Hepatocyte (in vitro differentiated cells): Measurements from ENCODE around the gene KL. TPM values are rescaled to one million over a fixed set of nuclear protein-coding genes. Genes with fewer than 3 reads are reported as not detected.

ENCODE experiments used
- DNase-seq: peaks from one replicate; pipeline ENCODE4 v3.0.0-alpha.2; 2016; ENCODE audit warnings: low spot score
- H2AFZ ChIP-seq: fragments of 200-600 bp; sonication (generic); 2 replicates; pipeline ENCODE4 v1.6.0; 2016; ENCODE audit warnings: antibody characterized with exemption, mild to moderate bottlenecking
- H3K27ac ChIP-seq: fragments of 200-600 bp; sonication (generic); 2 replicates; pipeline ENCODE4 v1.5.1; 2016; ENCODE audit warnings: mild to moderate bottlenecking
- H3K27me3 ChIP-seq: fragments of 200-600 bp; sonication (generic); 2 replicates; pipeline ENCODE4 v1.6.1; 2016
- H3K36me3 ChIP-seq: fragments of 200-600 bp; sonication (generic); replicated peaks from 2 replicates; pipeline ENCODE4 v1.5.1; 2016; ENCODE audit warnings: low read depth; ENCODE audit not compliant: insufficient read depth
- H3K4me1 ChIP-seq: fragments of 200-600 bp; sonication (generic); 2 replicates; pipeline ENCODE4 v1.5.1; 2016; ENCODE audit warnings: mild to moderate bottlenecking, moderate library complexity; ENCODE audit not compliant: insufficient read depth
- H3K4me2 ChIP-seq: fragments of 200-600 bp; sonication (generic); 2 replicates; pipeline ENCODE4 v1.6.0; 2016
- H3K4me3 ChIP-seq: fragments of 200-600 bp; sonication (generic); 2 replicates; pipeline ENCODE4 v1.5.1; 2016; ENCODE audit warnings: mild to moderate bottlenecking
- H3K79me2 ChIP-seq: fragments of 200-600 bp; sonication (generic); 2 replicates; pipeline ENCODE4 v1.6.0; 2017; ENCODE audit warnings: mild to moderate bottlenecking
- H3K9me2 ChIP-seq: fragments of 200-600 bp; sonication (generic); replicated peaks from 2 replicates; pipeline ENCODE4 v1.6.0; 2017; ENCODE audit warnings: mild to moderate bottlenecking; ENCODE audit not compliant: insufficient read depth
- H3K9me3 ChIP-seq: fragments of 200-600 bp; sonication (generic); 2 replicates; pipeline ENCODE4 v1.5.1; 2016; ENCODE audit warnings: low read depth, mild to moderate bottlenecking
- H4K20me1 ChIP-seq: fragments of 200-600 bp; sonication (generic); 2 replicates; pipeline ENCODE4 v1.6.0; 2016; ENCODE audit warnings: mild to moderate bottlenecking; ENCODE audit not compliant: insufficient read depth, poor library complexity, severe bottlenecking
- CTCF ChIP-seq: fragments of 200-600 bp; sonication (generic); IDR thresholded peaks from 2 replicates; pipeline ENCODE4 v1.5.1; 2016; ENCODE audit warnings: antibody characterized with exemption, mild to moderate bottlenecking; ENCODE audit not compliant: poor library complexity
- EZH2 ChIP-seq: fragments of 200-600 bp; sonication (generic); IDR thresholded peaks from 2 replicates; pipeline ENCODE4 v1.6.1; 2016; ENCODE audit warnings: antibody characterized with exemption, mild to moderate bottlenecking, borderline replicate concordance
- EZH2phosphoT487 ChIP-seq: fragments of 200-600 bp; sonication (generic); IDR thresholded peaks from one replicate; pipeline ENCODE4 v1.6.1; 2018; ENCODE audit warnings: antibody characterized with exemption, mild to moderate bottlenecking, low read depth, moderate library complexity; ENCODE audit not compliant: unreplicated experiment, severe bottlenecking
- WGBS: methylation state at CpG from one replicate; pipeline ENCODE4 v1.1.6; 2016; ENCODE audit warnings: low lambda C conversion rate; ENCODE audit errors: missing lambda C conversion rate; 5-methylcytosine and 5-hydroxymethylcytosine counted together
- polyA plus RNA-seq: library from polyadenylated mRNA; unstranded; fragments of >200 nt; fragmentation: Nextera tagmentation; extraction: Ambion mirVana; gene quantifications from 2 replicates; pipeline ENCODE4 v1.2.1, GENCODE V29; 2016
- total RNA-seq: library from RNA; depleted of rRNA; stranded (reverse); fragments of >200 nt; gene quantifications from 2 replicates; pipeline ENCODE4 v1.2.3, GENCODE V29; 2014

KL gene
- total and polyA plus RNA-seq, 2 experiments from 2014 or later, result 1.4 to 1.7 TPM

DNA sequence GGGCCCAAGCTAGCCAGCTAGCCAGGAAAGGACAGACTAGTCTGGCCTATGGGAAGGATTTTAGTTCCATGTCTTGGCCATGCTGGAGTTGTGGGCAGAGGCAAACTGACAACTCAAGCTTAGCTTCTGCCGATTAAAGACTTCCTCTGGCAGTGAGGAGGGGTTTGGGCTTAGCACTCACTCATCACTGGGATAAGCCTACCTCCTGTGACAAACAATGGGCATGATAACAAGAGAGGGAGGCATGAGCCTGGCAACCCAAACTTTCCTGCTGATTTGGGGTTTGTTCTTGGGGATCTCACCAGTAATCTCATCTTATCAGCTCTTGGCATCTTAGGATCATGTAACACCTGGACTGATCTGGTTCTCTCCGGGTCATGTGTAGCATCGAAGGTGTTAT is 83.6 kb downstream of the KL start:
- Histone ChIP-seq H3K27ac (no peak overlapping the region), H3K4me3 (no peak overlapping the region), H3K27me3 (no peaks in the 10 kb centered on the region), H3K9me3 (no peaks in the 10 kb centered on the region), H2AFZ (no peak overlapping the region), H3K9me2 (no peaks in the 10 kb centered on the region), H3K36me3 (no peaks in the 10 kb centered on the region), H3K4me2 (no peak overlapping the region), H3K79me2 (no peaks in the 10 kb centered on the region), H3K4me1 (no peaks in the 10 kb centered on the region), H4K20me1 (no peaks in the 10 kb centered on the region)
- TF ChIP-seq EZH2phosphoT487 (no peak), CTCF (no peak), EZH2 (no peak)
- DNase-seq, result no peak
- 57% methylated on average over 3 of the region's 3 CpGs for WGBS

- H3K4me2 ChIP-seq, result no peak overlapping the region
- no peak for TF ChIP-seq CTCF
- TF ChIP-seq EZH2, result no peak
- no peak for TF ChIP-seq EZH2phosphoT487
- H2AFZ ChIP-seq, result no peak overlapping the region
- no peaks in the 10 kb centered on the region for H3K9me2 ChIP-seq
- no peaks in the 10 kb centered on the region for H3K79me2 ChIP-seq
- H3K4me1 ChIP-seq, result no peaks in the 10 kb centered on the region
- no peaks in the 10 kb centered on the region for H3K36me3 ChIP-seq
- no peak for DNase-seq
- WGBS, result 87% methylated on average over 3 of the region's 3 CpGs
- no peaks in the 10 kb centered on the region for H3K27me3 ChIP-seq
- no peaks in the 10 kb centered on the region for H4K20me1 ChIP-seq
- H3K4me3 ChIP-seq, result no peak overlapping the region
- H3K27ac ChIP-seq, result no peak overlapping the region
- H3K9me3 ChIP-seq, result no peaks in the 10 kb centered on the region
These were observed 84.7 kb downstream of the KL start for GRCh38 chr13:33100886-33101285.

DNA sequence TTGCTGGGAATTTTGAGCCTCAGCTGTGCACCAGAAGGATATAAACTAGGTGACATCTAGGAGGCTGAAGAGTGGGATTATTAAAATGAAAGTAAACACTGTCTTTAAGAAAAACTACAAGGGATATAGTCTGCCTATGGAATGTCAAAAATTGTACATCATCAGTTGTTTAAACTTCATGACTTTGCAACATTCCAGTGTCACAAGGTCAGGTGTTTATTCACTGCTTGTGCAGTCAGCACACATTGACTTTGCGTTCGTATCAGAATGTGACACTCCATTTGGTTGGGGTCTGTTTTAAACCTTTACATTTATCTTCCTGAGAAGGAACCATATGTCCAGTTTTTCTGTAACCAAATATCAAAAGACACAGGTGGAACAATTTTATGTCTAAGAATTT is 85.6 kb downstream of the KL start:
- no peaks in the 10 kb centered on the region for H4K20me1 ChIP-seq
- 50% methylated on average over 2 of the region's 2 CpGs for WGBS
- H3K36me3 ChIP-seq, result no peaks in the 10 kb centered on the region
- no peak overlapping the region for H3K4me2 ChIP-seq
- H3K27ac ChIP-seq, result no peak overlapping the region
- H3K4me3 ChIP-seq, result no peak overlapping the region
- H3K4me1 ChIP-seq, result no peaks in the 10 kb centered on the region
- H3K9me2 ChIP-seq, result no peaks in the 10 kb centered on the region
- no peak overlapping the region for H2AFZ ChIP-seq
- no peak for DNase-seq
- H3K79me2 ChIP-seq, result no peaks in the 10 kb centered on the region
- H3K27me3 ChIP-seq, result no peaks in the 10 kb centered on the region
- no peak for TF ChIP-seq CTCF
- H3K9me3 ChIP-seq, result no peaks in the 10 kb centered on the region

GRCh38 chr13:33103457-33103856 is 87.2 kb downstream of the KL start:
- 93% methylated on average over 4 of the region's 4 CpGs for WGBS
- Histone ChIP-seq H3K36me3 (no peaks in the 10 kb centered on the region), H3K27ac (no peak overlapping the region), H4K20me1 (no peaks in the 10 kb centered on the region), H3K4me2 (no peak overlapping the region), H2AFZ (no peak overlapping the region), H3K27me3 (no peaks in the 10 kb centered on the region), H3K4me3 (no peak overlapping the region), H3K4me1 (peaks cover 5% of the 10 kb centered on the region), H3K79me2 (no peaks in the 10 kb centered on the region), H3K9me3 (no peaks in the 10 kb centered on the region), H3K9me2 (no peaks in the 10 kb centered on the region)
- TF ChIP-seq EZH2phosphoT487, result no peak
- TF ChIP-seq EZH2, result no peak
- TF ChIP-seq CTCF, result no peak
- DNase-seq, result no peak
